Gastrocnemius medialis (tissue), 4 donors: ENCODE results near the gene DDIT4.

Experiments
- CTCF ChIP-seq, 5 experiments: fragments of 450-650 bp in 3 of 5; fragments of 200-600 bp in 2 of 5; sonication (generic) in 2 of 5; IDR thresholded peaks in 4 of 5; conservative IDR thresholded peaks in 1 of 5; 1 replicate in 4 of 5; 2 replicates in 1 of 5; pipeline ENCODE4 v1.5.1; 2016 to 2019; ENCODE audit warnings: antibody characterized with exemption in 5 of 5, mild to moderate bottlenecking in 3 of 5, moderate library complexity in 3 of 5
- POLR2A ChIP-seq, 2 donors: fragments of 450-650 bp; IDR thresholded peaks; one replicate each; pipeline ENCODE4 v1.6.1; 2017; ENCODE audit warnings: antibody characterized with exemption in 2 of 2, mild to moderate bottlenecking in 2 of 2, moderate library complexity in 2 of 2

- no peak for TF ChIP-seq CTCF (IDR thresholded peaks at IDR 0.05 in 4 of 5, conservative IDR thresholded peaks at IDR 0.05 in 1 of 5)
- no peak for TF ChIP-seq POLR2A (IDR thresholded peaks at IDR 0.05)
Measured at GRCh38 chr10:72242675-72243074, 31.0 kb upstream of the DDIT4 start.
